ENCODE measurements around the gene SLC5A6. TPM values are rescaled to one million over a fixed set of nuclear protein-coding genes. Genes with fewer than 3 reads are reported as not detected.

Gene SLC5A6
- total RNA-seq, 1 donor from 2014 or later = 66.7 TPM

GRCh38 chr2:27247893-27248292, 35.8 kb upstream of the SLC5A6 start:
- H3K27ac Mint-ChIP-seq = no peak overlapping the region
- H3K9me3 Mint-ChIP-seq (ENCODE audit: low read depth) = no peaks in the 10 kb centered on the region
- no peak overlapping the region for H3K4me3 Mint-ChIP-seq (ENCODE audit: low read depth)
- no peaks in the 10 kb centered on the region for H3K4me1 Mint-ChIP-seq (ENCODE audit: low read depth)
- peaks cover 32% of the 10 kb centered on the region for H3K27me3 Mint-ChIP-seq
- no peak for DNase-seq (ENCODE audit: low spot score, unreplicated experiment)
- no peak for TF ChIP-seq CTCF (IDR thresholded peaks at IDR 0.05; ENCODE audit: unreplicated experiment)
- H3K36me3 Mint-ChIP-seq (ENCODE audit: insufficient read depth) = peaks cover 1% of the 10 kb centered on the region

- Mint-ChIP-seq H3K4me3 (ENCODE audit: low read depth) (no peak overlapping the region), H3K4me1 (ENCODE audit: low read depth) (no peaks in the 10 kb centered on the region), H3K27ac (no peak overlapping the region), H3K36me3 (ENCODE audit: insufficient read depth) (peaks cover 6% of the 10 kb centered on the region), H3K9me3 (ENCODE audit: low read depth) (no peaks in the 10 kb centered on the region), H3K27me3 (peaks cover 16% of the 10 kb centered on the region)
- no peak for DNase-seq (ENCODE audit: low spot score, unreplicated experiment)
- no peak for TF ChIP-seq CTCF (IDR thresholded peaks at IDR 0.05; ENCODE audit: unreplicated experiment)
Measured at GRCh38 chr2:27245626-27246025, 33.6 kb upstream of the SLC5A6 start.

- H3K27ac Mint-ChIP-seq = no peak overlapping the region
- TF ChIP-seq CTCF (IDR thresholded peaks at IDR 0.05; ENCODE audit: unreplicated experiment) = no peak
- H3K4me3 Mint-ChIP-seq (ENCODE audit: low read depth) = no peak overlapping the region
- no peaks in the 10 kb centered on the region for H3K4me1 Mint-ChIP-seq (ENCODE audit: low read depth)
- no peaks in the 10 kb centered on the region for H3K9me3 Mint-ChIP-seq (ENCODE audit: low read depth)
- DNase-seq (ENCODE audit: low spot score, unreplicated experiment) = no peak
- H3K27me3 Mint-ChIP-seq = peaks cover 16% of the 10 kb centered on the region
- H3K36me3 Mint-ChIP-seq (ENCODE audit: insufficient read depth) = peaks cover 10% of the 10 kb centered on the region
Measured at GRCh38 chr2:27245116-27245515, 33.0 kb upstream of the SLC5A6 start.

GRCh38 chr2:27243391-27244130, 31.5 kb upstream of the SLC5A6 start:
- H3K27ac Mint-ChIP-seq = no peak overlapping the region
- H3K4me1 Mint-ChIP-seq (ENCODE audit: low read depth) = no peaks in the 10 kb centered on the region
- no peak for DNase-seq (ENCODE audit: low spot score, unreplicated experiment)
- H3K27me3 Mint-ChIP-seq = peaks cover 11% of the 10 kb centered on the region
- H3K9me3 Mint-ChIP-seq (ENCODE audit: low read depth) = no peaks in the 10 kb centered on the region
- no peak for TF ChIP-seq CTCF (IDR thresholded peaks at IDR 0.05; ENCODE audit: unreplicated experiment)
- H3K4me3 Mint-ChIP-seq (ENCODE audit: low read depth) = no peak overlapping the region
- H3K36me3 Mint-ChIP-seq (ENCODE audit: insufficient read depth) = peaks cover 13% of the 10 kb centered on the region

- H3K27me3 Mint-ChIP-seq = peaks cover 2% of the 10 kb centered on the region
- no peak overlapping the region for H3K27ac Mint-ChIP-seq
- H3K36me3 Mint-ChIP-seq (ENCODE audit: insufficient read depth) = peaks cover 13% of the 10 kb centered on the region
- no peak for TF ChIP-seq CTCF (IDR thresholded peaks at IDR 0.05; ENCODE audit: unreplicated experiment)
- H3K4me3 Mint-ChIP-seq (ENCODE audit: low read depth) = no peak overlapping the region
- no peak for DNase-seq (ENCODE audit: low spot score, unreplicated experiment)
- H3K9me3 Mint-ChIP-seq (ENCODE audit: low read depth) = no peaks in the 10 kb centered on the region
- H3K4me1 Mint-ChIP-seq (ENCODE audit: low read depth) = no peaks in the 10 kb centered on the region
Measured at GRCh38 chr2:27242614-27242951, 30.5 kb upstream of the SLC5A6 start.
